ENCODE results near the gene SCD. TPM values are rescaled to one million over a fixed set of nuclear protein-coding genes. Genes with fewer than 3 reads are reported as not detected.
"Not testable (repeated sequence)": the region's sequence is repeated elsewhere in the genome, so short reads cannot be mapped to it uniquely, and the experiment has no call there.

The SCD gene
- total and polyA plus RNA-seq, 5 donors = 12.2 to 116 (median 24.9) TPM

GRCh38 chr10:100374677-100375353, 27.8 kb downstream of the SCD start:
- WGBS = 83% methylated on average over 7 of the region's 7 CpGs
- H3K27ac ChIP-seq (ENCODE audit: low read length); DNase-seq; H3K27me3 ChIP-seq (ENCODE audit: control insufficient read depth, insufficient read depth); H3K4me1 ChIP-seq (ENCODE audit: control insufficient read depth, insufficient read depth, low read length); ATAC-seq; H3K9me3 ChIP-seq (ENCODE audit: control insufficient read depth, low read length); intact Hi-C loops (cut with DNase I): not testable (repeated sequence)
- H3K4me3 ChIP-seq (ENCODE audit: low read length) = peak overlapping the region; percentile 74

DNA sequence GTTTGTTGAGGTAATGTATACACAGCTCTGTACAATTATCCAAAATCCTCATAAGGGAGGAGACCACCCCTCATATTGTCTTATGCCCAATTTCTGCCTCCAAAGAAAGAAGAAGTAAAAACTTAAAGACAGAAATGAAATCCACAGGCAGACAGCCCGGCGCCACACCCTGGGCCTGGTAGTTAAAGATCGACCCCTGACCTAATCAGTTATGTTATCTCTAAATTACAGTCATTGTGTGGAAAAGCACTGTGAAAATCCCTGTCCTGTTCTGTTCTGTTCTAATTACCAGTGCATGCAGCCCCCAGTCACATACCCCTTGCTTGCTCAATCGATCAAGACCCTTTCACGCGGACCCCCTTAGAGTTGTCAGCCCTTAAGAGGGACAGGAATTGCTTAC, 29.6 kb downstream of the SCD start:
- WGBS = 81% methylated on average over 6 of the region's 6 CpGs

DNA sequence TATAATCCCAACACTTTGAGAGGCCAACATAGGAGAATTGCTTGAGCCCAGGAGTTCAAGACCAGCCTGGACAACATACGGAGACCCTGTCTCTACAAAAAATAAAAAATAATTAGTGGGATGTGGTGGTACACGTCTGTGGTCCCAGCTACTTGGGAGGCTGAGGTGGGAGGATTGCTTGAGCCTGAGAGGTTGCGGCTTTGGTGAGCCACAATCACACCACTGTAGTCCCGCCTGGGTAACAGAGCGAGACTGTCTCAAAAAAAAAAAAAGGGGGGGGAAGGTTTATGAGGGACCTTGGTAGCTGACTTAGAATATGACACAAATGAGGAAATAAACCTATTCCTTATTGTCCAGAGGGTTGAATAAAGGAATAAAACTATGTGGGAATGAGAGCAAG, 30.8 kb downstream of the SCD start:
- H3K4me1 ChIP-seq (ENCODE audit: control insufficient read depth, insufficient read depth, low read length) = peaks cover 3% of the 10 kb centered on the region
- ATAC-seq = no peak
- no peak overlapping the region for H3K4me3 ChIP-seq (ENCODE audit: low read length)
- DNase-seq = no peak
- H3K27me3 ChIP-seq (ENCODE audit: control insufficient read depth, insufficient read depth) = no peaks in the 10 kb centered on the region
- no peaks in the 10 kb centered on the region for H3K9me3 ChIP-seq (ENCODE audit: control insufficient read depth, low read length)
- 90% methylated on average over 5 of the region's 5 CpGs for WGBS
- intact Hi-C loops (cut with DNase I) = no loop called here
- no peak overlapping the region for H3K27ac ChIP-seq (ENCODE audit: low read length)

More for the DNA sequence above, 29.6 kb downstream of the SCD start:
- H3K27ac ChIP-seq (ENCODE audit: low read length); H3K27me3 ChIP-seq (ENCODE audit: control insufficient read depth, insufficient read depth); DNase-seq; ATAC-seq; intact Hi-C loops (cut with DNase I); H3K4me1 ChIP-seq (ENCODE audit: control insufficient read depth, insufficient read depth, low read length); H3K4me3 ChIP-seq (ENCODE audit: low read length); H3K9me3 ChIP-seq (ENCODE audit: control insufficient read depth, low read length): not testable (repeated sequence)

- 92% methylated on average over 3 of the region's 3 CpGs for WGBS
- DNase-seq = no peak
These were observed 33.4 kb downstream of the SCD start for GRCh38 chr10:100380400-100380799.

GRCh38 chr10:100382553-100382952, 35.5 kb downstream of the SCD start:
- no peaks in the 10 kb centered on the region for H3K9me3 ChIP-seq (ENCODE audit: control insufficient read depth, low read length)
- no peak overlapping the region for H3K27ac ChIP-seq (ENCODE audit: low read length)
- H3K27me3 ChIP-seq (ENCODE audit: control insufficient read depth, insufficient read depth) = no peaks in the 10 kb centered on the region
- 93% methylated on average over 13 of the region's 13 CpGs for WGBS
- DNase-seq = no peak
- ATAC-seq = no peak
- H3K4me3 ChIP-seq (ENCODE audit: low read length) = no peak overlapping the region
- no peaks in the 10 kb centered on the region for H3K4me1 ChIP-seq (ENCODE audit: control insufficient read depth, insufficient read depth, low read length)
- intact Hi-C loops (cut with DNase I) = no loop called here

More at GRCh38 chr10:100380400-100380799, 33.4 kb downstream of the SCD start:
- no peaks in the 10 kb centered on the region for H3K4me1 ChIP-seq (ENCODE audit: control insufficient read depth, insufficient read depth, low read length)
- no peaks in the 10 kb centered on the region for H3K27me3 ChIP-seq (ENCODE audit: control insufficient read depth, insufficient read depth)
- no peaks in the 10 kb centered on the region for H3K9me3 ChIP-seq (ENCODE audit: control insufficient read depth, low read length)
- no peak overlapping the region for H3K27ac ChIP-seq (ENCODE audit: low read length)
- H3K4me3 ChIP-seq (ENCODE audit: low read length) = no peak overlapping the region
- no peak for ATAC-seq
- intact Hi-C loops (cut with DNase I) = no loop called here

GRCh38 chr10:100383251-100383650, 36.2 kb downstream of the SCD start:
- no peak overlapping the region for H3K27ac ChIP-seq (ENCODE audit: low read length)
- ATAC-seq = no peak
- WGBS = 93% methylated on average over 2 of the region's 2 CpGs
- intact Hi-C loops (cut with DNase I) = no loop called here
- no peaks in the 10 kb centered on the region for H3K27me3 ChIP-seq (ENCODE audit: control insufficient read depth, insufficient read depth)
- no peaks in the 10 kb centered on the region for H3K9me3 ChIP-seq (ENCODE audit: control insufficient read depth, low read length)
- DNase-seq = no peak
- H3K4me1 ChIP-seq (ENCODE audit: control insufficient read depth, insufficient read depth, low read length) = no peaks in the 10 kb centered on the region
- H3K4me3 ChIP-seq (ENCODE audit: low read length) = no peak overlapping the region

DNA sequence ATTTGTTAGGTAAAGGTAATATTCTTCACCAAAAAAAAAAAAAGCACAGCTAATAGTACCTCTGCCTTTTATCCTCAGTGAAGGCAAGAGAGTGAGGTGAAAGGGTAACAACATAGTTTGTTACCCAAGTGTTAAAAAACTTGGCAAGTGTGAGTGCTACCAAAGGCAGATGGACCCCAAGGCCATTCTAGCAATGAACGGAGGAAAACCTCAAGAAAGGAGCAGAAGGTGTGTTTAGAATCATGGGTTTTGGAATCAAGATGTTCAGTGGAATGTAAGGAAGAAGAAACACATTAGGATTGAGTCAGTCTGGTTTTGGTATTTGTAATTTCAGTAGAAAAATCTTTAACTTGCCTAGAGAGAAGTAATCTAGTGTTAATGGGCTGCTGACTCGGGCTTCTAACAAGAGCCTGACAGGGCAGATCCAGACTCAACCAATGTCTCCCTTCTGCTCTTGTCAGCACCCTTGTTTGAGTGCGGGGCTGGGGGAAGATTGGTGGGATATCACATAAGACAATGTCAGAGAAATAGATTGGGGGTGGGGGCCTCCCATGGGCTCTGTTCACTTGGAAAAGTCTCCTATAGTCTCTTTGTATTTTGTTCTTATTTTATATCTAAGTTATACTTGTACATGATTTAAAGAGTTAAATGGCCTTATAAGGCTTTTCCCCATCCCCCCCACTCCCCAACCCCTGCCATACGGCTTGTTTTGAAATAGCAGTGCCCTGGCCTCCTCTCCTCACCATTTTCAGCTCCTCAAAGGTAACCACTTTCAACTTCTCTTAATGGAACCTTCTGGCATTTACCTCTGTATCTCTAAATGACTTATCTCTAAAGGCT, 44.4 kb downstream of the SCD start:
- intact Hi-C loops (cut with DNase I) = no loop called here
- H3K9me3 ChIP-seq (ENCODE audit: control insufficient read depth, low read length) = no peaks in the 10 kb centered on the region
- no peak for ATAC-seq
- H3K27me3 ChIP-seq (ENCODE audit: control insufficient read depth, insufficient read depth) = no peaks in the 10 kb centered on the region
- H3K27ac ChIP-seq (ENCODE audit: low read length) = no peak overlapping the region
- H3K4me1 ChIP-seq (ENCODE audit: control insufficient read depth, insufficient read depth, low read length) = no peaks in the 10 kb centered on the region
- no peak for DNase-seq
- no peak overlapping the region for H3K4me3 ChIP-seq (ENCODE audit: low read length)
- 65% methylated on average over 4 of the region's 4 CpGs for WGBS

DNA sequence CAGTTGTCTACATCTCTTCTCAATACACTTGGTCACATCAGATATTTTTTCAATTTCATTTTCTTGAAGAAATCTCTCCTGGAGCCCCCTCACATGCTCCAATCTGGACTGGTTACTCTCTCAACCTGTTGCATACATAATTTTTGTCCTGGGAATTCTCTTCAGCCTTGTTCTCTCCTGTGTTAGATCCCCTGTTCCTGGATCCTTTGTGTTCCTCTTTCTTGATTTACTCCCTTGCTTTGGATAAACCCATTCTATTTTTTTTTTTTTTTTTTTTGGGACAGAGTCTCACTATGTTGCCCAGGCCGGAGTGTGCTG, 45.6 kb downstream of the SCD start:
- WGBS = 100% methylated on average over 1 of the region's 1 CpG
- Histone ChIP-seq H3K27me3 (ENCODE audit: control insufficient read depth, insufficient read depth) (no peaks in the 10 kb centered on the region), H3K9me3 (ENCODE audit: control insufficient read depth, low read length) (no peaks in the 10 kb centered on the region), H3K4me3 (ENCODE audit: low read length) (no peak overlapping the region), H3K27ac (ENCODE audit: low read length) (no peak overlapping the region), H3K4me1 (ENCODE audit: control insufficient read depth, insufficient read depth, low read length) (no peaks in the 10 kb centered on the region)
- no peak for DNase-seq
- intact Hi-C loops (cut with DNase I) = no loop called here
- ATAC-seq = no peak

DNA sequence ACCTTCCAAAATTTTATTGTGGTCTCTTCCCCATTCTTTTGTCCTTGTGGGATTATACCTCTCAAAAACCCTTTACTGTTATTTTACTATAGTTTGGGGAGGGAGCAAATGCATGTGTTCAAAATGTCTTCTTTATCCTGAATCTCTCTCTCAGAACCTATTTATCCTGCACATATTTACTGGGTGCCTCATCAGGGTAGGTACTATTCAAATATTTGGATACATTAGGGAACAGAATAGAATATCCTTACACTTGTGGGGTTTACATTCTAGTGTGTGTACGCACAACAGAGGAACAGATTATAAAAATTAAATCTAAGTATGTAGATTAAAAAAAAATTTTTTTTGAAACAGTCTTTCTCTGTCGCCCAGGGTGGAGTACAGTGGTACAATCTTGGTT, 48.6 kb downstream of the SCD start:
- no peaks in the 10 kb centered on the region for H3K9me3 ChIP-seq (ENCODE audit: control insufficient read depth, low read length)
- WGBS = 98% methylated on average over 2 of the region's 2 CpGs
- H3K27me3 ChIP-seq (ENCODE audit: control insufficient read depth, insufficient read depth) = no peaks in the 10 kb centered on the region
- DNase-seq (no peak), ATAC-seq (no peak)
- no peaks in the 10 kb centered on the region for H3K4me1 ChIP-seq (ENCODE audit: control insufficient read depth, insufficient read depth, low read length)
- H3K4me3 ChIP-seq (ENCODE audit: low read length) = no peak overlapping the region
- no peak overlapping the region for H3K27ac ChIP-seq (ENCODE audit: low read length)
- intact Hi-C loops (cut with DNase I) = no loop called here

DNA sequence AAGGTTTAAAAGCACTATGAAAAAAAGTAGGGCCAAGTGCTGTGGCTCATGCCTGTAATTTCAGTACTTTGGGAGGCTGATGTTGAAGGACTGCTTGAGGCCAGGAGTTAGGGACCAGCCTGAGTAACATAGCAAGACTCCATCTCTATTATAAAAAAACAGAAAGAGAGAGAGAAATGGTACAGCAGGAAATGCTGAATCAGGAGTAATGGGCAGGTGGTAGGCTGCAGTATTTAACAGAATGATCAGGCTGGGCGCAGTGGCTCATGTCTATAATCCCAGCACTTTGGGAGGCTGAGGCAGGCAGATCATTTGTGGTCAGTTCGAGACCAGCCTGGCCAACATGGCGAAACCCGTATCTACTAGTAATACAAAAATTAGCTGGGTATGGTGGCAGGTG, 49.6 kb downstream of the SCD start:
- H3K4me3 ChIP-seq (ENCODE audit: low read length) = no peak overlapping the region
- H3K27ac ChIP-seq (ENCODE audit: low read length) = no peak overlapping the region
- 94% methylated on average over 4 of the region's 4 CpGs for WGBS
- H3K4me1 ChIP-seq (ENCODE audit: control insufficient read depth, insufficient read depth, low read length) = no peaks in the 10 kb centered on the region
- intact Hi-C loops (cut with DNase I) = no loop called here
- DNase-seq = no peak
- no peaks in the 10 kb centered on the region for H3K27me3 ChIP-seq (ENCODE audit: control insufficient read depth, insufficient read depth)
- H3K9me3 ChIP-seq (ENCODE audit: control insufficient read depth, low read length) = no peaks in the 10 kb centered on the region
- no peak for ATAC-seq

GRCh38 chr10:100401631-100402328, 54.7 kb downstream of the SCD start:
- no peak for ATAC-seq
- Histone ChIP-seq H3K9me3 (ENCODE audit: control insufficient read depth, low read length) (no peaks in the 10 kb centered on the region), H3K27me3 (ENCODE audit: control insufficient read depth, insufficient read depth) (no peaks in the 10 kb centered on the region), H3K4me1 (ENCODE audit: control insufficient read depth, insufficient read depth, low read length) (no peaks in the 10 kb centered on the region), H3K27ac (ENCODE audit: low read length) (no peak overlapping the region), H3K4me3 (ENCODE audit: low read length) (no peak overlapping the region)
- DNase-seq = no peak
- intact Hi-C loops (cut with DNase I) = no loop called here
- WGBS = 84% methylated on average over 4 of the region's 4 CpGs

Data from right cardiac atrium (tissue), 5 donors.